SKM-1 treated with dmso at 0.1 percent for 144 hours (cell line): ENCODE data around the gene SYTL2.
"Not testable (repeated sequence)": the region's sequence is repeated elsewhere in the genome, so short reads cannot be mapped to it uniquely, and the experiment has no call there.

ENCODE experiments used
- DNase-seq: peaks from one replicate; lab custom pipeline; 2025; ENCODE audit not compliant: unreplicated experiment; lab: John Stamatoyannopoulos, UW

The SYTL2 gene

DNA sequence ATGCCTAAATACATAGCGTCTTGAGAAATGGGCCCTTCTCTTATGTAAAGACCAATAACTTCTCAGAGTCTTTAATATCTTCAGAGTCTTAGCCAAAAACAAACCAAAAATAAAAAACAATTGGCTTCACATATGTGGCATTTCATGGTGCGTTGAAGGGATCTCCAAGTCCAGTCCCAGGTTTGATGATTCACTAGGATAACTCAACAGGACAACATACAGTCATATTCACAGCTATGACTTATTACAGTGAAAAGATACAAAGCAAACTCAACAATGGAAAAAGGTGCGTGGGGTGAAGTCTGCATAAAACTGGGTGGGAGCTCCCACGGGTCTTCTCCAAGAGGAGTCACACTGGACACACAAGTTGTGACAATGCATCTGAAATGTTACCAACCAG lies 12.6 kb downstream of the SYTL2 start:
- no peak for DNase-seq

DNA sequence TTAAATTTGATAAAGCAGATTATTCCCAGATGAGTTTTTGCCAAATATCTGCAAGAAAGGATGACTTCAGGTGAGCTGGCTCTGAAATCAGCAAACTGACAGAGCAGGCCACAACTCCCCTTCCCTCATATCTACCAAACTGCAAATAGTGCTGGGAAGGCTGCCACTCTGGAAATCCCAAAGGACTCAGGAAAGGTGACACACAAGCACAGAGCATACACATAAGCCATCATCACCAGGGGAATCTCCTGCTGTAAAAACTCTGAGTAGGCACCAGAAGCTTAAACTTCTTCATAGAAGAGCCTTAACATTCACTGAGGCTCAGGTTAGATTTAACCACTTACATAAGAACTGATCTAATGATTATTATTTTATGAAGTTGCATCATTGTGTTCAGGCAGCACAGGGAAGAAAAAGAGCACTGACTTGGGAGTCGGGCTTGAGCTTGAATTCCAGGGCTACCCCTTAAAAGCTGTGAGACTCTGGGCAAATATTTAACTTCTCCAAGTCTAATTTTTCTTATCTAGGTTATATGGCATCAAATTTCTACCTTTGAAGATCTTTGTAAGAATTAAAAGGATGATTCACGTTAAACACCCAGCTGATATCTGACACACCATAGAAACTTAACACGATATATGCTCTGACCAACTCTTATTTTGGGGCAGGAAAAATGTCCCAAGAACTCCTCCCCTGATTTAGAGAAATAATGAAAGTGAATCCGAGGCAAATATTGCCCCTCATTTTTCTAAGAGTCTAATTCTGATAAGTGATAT lies 15.0 kb downstream of the SYTL2 start:
- DNase-seq, result no peak

DNA sequence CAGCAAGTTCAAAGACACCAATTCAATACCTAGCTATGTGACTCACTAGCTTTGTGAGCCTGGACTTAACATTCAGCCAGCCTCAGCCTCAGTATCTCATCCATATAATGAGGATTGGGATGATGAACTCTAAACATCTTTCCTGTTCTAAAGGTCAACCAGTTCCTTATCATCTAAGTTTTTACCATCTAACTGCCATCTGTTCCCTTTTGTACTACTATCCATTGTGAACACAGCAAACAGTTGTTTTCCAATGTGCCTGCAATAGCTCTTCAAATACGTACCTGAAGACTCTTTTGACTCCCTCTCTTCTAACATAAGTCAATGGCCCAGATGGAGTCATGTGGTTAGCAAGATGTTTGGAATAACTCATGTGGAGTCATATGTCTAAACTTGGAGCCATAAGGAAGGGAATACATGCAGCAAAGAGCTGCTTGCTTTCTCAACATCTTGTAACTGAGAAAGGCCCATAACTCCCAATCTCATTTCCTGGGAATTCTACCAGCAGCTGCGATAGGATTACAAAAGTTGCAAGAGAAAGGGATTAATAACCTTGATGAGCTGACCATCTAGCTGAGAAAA lies 19.4 kb downstream of the SYTL2 start:
- no peak for DNase-seq

DNA sequence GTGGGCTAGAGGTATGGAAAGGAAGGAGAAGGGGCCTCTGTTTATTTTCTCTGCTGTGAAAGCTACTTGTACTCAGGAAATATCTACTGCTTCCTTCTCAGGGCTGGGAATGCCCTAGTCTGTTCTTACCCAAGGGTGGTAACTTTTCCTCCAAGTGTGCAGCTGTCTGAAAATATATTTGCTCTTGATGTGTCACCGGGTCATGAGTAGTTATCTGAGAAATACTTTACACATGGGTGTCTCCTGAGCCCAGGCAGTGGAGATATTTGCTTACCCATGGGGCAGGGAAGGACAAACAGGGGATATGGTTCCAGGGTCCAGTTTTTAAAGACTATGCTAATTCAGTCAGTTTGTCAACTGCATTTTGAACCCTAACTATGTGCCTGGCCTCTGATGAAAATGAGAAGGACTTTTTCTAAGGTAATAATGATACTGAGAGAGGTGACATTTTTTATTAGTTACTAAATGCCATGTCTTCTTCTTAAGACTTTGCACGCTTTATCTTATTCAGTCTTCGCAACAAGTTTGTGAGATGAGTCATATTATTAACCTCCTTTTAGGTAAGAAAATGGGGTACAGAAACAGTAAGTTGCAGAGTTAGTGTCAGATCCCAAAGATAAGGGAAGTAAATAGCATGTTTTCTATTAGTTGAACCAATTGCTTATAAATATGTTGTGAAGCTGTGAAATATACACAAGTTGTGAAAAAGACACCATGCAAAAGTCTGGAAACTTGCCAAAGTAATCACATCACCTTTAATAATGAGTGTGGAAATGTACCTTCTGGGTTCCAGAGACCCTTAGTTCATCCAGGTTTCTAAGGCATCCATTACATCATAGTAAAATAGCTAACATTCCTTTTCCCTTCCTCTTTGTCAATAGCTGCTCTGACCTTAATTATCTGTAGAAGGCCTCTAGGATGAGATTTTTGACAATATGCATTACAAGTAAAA lies 22.9 kb downstream of the SYTL2 start:
- DNase-seq, result no peak

DNA sequence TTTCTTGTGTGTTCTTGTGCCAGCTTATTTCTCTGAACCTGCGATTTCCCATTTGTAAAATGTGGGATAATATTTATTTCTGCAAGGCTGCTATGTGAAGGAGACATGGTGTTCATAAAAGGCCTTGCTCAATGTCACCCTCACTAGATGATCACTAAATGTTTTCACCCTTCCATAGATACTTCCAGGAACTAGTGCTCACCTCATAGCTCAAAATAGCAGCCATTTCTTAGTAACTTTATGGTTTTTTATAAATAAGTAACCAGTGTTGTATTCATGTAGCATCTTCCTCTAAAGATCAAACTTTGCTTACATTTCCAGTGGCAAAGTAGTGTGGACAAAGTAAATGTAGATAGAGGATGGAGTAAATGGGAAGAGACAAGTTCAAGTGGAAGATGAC lies 23.8 kb downstream of the SYTL2 start:
- no peak for DNase-seq

DNA sequence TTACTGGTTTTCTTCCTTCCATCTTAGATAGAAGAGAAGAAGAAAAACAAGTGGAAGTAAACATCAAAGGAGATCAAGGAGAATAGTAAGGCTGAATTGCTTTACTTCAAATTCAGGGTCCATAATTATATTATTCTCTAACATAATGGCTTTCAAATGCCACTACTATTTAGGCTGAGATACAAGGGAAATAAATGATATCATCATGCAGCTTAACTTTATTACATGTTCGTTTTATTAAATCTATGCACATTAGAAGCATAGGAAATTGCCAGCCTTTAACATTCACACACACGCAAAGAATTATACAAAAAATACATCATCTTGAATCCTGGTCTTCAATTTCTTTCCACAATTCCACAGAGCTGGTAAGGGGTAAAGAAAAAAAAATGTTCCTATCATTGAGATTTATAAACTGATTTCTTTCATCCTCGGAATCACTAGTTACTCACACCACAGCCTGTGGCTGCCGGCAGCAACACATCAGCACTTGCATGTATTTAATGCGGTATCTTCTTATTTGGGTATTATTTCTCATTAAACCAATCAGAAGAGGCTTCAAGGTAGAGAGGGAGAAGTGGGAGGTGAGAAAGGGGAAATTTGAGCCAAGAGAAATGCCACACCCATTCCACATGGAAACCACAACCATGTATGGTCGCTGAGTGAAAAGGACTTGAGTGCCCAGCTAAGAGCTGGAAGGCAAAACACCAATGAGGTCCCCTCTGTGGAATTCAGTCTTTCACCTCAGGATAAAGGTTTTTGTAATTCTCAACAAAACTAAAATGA lies 26.3 kb downstream of the SYTL2 start:
- DNase-seq, result no peak

DNA sequence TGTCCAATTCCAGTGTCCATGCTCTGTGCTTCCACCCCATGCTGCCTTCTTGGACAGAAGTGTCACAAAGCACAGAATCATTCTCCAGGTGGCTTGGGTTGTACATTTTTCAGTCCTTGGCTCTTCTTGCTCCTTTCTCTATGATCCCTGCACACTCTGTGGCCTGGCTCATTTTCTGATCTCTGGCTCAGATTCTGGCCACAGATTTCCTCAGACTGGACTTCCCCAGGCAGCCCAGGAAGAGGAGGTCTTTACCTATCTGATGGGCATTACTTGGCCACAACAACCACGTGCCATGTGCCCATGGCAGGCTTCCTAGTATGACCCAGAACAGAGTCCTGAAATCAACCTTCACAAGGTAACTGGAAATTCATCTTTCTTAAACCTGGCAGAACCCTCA lies 27.2 kb downstream of the SYTL2 start:
- no peak for DNase-seq

DNA sequence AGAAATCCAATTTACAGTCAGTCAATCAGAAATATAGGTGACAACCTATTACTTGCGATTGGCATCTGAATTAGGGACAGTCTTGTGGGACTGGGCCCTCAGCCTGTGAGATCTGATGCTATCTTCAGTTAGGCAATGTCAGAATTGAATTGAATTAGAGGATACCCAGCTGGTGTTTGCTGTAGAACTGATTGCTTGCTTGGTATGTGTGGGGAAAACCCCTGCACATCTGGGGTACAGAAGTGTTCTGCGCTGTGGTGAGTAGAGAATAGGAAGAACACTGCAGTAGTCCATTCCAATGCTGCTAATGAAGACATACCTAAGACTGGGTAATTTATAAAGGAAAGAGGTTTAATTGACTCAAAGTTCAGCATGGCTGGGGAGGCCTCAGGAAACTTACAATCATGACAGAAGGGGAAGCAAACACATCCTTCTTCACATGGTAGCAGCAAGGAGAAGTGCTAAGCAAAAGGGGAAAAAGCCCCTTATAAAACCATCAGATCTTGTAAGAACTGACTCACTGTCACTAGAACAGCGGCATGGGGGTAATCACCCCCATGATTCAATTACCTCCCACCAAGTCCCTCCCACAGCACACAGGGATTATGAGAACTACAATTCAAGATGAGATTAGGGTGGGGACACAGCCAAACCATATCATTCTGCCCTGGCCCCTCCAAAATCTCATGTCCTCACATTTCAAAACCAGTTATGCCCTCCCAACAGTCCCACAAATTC lies 30.0 kb downstream of the SYTL2 start:
- not testable (repeated sequence) for DNase-seq

DNA sequence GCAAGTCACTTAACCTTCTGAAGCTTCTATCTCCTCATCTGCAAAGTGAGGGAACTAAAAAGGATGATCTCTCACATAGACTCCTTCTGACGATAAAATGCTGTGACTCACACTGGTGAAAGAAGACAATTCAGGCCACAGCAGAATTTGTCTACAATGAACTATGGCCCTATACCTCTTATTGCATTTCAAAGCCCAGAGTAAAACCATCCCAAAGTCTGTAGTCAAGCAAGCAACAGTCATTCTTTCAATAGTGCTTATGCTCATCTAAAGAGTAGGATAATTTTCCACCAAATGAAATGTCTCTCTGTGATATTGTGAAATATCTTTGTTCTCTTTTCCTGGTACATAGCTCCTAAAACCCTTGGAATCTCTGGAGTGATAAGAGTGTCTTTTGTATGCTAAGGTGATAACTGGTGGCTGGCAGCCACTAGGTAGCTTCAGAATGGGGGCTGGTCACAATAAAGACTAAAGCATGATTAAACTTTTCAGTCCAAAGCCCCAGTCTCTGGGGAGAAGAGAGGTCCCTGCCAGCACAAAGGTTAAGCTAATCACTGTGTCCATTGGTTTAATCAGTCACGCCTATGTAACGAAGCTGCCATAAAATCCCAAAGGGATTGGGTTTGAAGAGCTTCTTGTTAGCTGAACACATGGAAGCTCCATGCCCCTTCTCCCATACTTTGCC lies 30.8 kb downstream of the SYTL2 start:
- no peak for DNase-seq

DNA sequence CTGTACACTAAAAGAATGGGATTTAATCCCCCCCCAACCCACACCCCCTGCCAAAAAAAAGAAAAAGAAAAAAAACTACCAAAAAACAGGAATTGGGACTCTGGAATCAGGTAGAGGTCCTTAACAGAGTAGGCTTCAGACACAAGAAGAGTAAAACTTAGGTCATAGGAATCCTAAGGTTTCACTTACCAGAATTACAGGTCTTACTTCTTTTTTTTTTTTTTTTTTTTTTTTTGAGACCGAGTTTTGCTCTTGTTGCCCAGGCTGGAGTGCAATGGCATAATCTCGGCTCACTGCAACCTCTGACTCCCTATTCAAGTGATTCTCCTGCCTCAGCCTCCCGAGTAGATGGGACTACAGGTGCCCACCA lies 33.4 kb downstream of the SYTL2 start:
- DNase-seq, result not testable (repeated sequence)

DNA sequence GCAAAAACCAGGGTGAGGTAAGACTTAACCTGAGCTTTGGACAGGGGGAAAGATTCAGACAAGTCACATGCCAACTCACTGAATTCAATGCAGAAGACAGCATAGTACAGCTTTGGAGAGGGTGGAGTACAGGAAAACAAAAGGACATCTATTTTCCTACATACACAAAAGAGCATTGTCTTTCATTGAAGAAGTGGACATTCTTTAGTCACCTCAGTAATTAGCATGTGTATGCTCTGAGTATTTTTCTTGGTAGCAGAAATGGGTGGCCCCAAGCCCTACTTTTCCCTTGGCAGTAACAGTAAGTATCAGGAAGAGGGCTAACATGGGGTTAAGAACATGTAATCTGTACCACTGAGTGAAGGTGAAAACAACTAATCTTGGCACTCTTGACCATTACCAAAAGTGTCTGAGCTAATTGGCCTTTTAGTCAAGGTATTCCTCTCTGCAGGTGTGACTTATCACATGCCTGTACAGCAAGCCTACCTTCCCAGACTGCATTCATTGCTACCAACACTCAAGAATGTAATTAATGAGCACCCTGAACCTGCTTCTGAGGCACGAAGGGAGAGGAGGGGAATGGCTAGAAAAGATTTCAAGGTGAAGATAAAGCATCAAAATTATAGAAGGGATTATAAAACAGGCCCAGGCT lies 33.9 kb downstream of the SYTL2 start:
- no peak for DNase-seq

DNA sequence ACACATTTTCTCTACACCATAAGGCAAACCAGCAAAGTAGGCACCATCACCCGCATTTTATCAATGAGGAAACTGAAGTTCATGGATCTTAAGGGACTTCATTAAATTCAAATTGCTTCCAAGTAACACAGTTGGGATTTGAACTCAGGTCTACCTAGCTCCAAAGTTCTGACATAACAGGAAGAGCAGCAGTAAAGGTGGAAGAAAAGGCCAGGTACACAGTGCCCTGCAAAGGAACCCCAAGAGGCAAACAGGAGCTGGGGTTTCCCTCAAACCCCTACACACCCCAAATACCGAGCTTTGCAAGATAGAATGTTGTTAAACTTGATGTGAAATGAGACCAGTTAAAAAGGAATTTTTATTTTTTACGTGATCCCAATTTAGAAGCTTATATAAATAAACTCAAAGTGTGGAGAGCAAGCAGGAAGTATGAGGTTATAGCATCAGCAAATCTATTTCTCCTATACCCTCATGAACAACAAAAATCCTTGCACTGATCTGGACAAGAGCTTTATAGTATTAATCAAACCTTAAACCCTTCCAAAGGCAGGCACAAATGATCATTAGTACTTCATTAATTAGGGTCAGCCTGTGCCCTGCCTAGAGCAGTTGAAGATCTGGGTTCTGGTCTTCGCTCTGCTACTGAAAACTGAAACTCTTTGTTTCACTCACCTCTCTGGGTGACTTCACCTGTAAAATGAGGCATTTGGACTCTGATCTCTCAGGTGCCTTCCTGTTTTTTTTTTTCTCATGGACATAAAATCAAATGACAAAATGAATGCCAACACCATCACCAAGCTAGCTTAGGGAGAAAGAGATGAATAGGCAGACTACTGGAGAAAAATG lies 36.5 kb downstream of the SYTL2 start:
- no peak for DNase-seq

DNA sequence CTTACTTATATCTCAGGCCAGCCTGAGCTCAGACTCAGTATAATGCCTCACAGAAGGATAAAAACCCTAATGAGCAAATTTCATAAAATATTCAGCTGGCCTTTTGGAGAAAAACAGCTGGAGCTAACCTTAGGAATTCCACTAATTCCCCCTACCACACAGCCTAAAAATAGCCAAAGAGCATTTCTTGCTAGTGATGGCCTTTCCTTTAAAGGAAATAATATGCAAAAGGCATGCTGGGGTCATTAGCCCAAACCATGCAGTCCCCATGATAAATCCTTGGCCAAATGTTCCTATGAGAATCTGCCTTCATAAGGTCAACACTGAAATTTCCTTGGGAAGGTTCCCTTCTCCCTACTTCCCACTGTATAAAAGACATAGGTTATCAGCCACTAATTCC lies 38.2 kb downstream of the SYTL2 start:
- DNase-seq, result no peak

DNA sequence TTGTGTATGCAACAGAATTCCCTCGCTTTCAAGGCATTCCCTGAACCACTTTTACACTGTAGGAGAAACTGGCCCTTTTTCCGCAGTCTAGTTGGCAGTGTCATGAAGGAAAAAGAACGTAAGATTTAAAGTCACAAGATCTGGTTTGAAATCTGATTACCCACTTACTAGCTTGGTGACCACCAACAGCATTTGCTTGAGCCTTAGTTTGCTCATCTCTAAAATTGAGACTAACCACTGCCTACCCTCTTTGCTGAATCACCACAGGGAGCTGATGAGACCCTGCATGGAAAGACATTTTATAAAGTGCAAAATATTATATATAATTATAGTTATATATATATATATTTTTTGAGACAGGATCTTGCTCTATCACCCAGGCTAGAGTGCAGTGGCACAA lies 39.4 kb downstream of the SYTL2 start:
- DNase-seq, result no peak

DNA sequence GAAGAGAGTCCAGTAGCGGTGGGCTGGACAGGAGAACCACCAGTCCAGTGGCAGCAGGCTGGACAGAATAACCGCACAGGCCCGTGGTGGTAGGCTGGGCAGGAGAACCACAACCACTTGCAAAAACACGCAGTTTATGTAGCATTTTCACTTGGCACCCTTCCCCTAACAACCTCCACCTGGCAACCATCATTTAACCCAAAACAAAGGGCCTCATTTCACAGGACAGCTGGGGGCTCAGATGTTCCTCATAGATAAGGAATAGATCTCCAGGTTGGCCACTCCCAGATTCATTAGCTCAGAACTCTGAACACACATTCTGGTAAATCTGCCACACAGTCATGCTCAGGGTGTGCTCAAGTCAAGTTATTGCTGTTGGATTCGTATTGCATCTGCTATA lies 41.2 kb downstream of the SYTL2 start:
- no peak for DNase-seq

DNA sequence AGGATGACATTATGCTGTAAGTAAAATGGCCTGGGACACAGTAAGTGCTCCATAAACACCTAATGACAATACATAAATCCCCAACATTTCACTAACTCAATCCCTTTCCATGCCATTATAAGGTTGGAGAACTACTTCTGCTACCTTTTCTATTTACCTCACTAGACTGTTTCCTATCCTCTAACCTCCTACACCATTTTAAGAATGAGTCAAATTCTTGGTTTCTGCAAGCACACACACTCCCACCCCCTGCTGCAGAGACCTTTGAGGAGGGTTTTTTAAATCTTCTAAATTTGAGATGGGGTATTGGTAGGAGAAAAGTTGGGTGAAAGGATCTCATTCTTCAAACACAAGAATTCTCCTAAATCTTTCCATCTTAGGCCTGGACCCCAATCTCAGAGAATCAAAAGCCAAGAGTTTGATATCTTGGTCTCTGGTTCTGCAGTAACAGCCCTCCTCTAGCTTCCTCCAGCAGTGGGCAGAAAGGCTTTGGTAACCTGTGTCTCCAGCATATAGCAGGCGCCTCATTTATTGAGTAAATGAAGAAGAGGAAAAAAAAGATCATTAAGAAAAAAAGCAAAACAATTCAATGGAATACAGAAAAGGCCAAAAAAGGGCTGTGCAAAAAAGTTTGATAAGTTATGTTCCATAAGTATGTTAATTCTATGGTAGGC lies 42.3 kb downstream of the SYTL2 start:
- no peak for DNase-seq

DNA sequence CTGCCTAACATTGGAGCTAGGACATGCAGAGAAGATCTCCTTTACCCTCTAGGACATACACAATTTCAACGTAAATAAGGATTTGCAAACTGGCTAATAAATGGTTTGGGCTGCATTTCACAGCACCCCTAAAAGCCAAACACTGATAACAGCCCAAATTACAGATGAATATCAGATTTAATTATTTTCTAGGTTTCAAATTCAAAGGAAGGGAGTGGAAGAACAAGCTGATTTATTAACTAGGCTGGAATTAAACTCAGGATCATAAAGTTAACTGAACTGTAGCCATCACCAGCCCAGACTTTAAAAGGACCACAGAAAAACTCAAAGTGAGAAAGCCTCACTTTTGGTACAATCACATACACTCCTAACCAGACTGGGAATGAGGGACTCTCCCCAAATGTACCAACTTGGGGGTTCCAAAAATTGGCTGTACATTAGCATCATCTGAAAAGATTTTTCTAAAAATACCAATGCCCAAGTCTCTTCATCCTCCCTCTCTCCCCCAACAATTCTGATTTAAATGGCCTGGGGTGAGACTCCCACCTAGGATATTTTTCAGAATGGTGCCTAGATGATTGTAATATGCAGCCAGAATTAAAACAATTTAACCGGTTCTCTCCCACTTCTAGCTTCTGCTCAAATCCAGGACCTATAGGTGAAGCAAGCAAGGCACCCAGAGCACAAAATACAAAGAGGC lies 43.5 kb downstream of the SYTL2 start:
- DNase-seq, result no peak
